ENCODE measurements around the gene SLC16A8. TPM values are rescaled to one million over a fixed set of nuclear protein-coding genes. Genes with fewer than 3 reads are reported as not detected.

SLC16A8 gene
- total and polyA plus RNA-seq, 2 of the 13 experiments (the other 11 are each of a cell fraction or from before 2014, with no cell fraction given), result not detected

DNA sequence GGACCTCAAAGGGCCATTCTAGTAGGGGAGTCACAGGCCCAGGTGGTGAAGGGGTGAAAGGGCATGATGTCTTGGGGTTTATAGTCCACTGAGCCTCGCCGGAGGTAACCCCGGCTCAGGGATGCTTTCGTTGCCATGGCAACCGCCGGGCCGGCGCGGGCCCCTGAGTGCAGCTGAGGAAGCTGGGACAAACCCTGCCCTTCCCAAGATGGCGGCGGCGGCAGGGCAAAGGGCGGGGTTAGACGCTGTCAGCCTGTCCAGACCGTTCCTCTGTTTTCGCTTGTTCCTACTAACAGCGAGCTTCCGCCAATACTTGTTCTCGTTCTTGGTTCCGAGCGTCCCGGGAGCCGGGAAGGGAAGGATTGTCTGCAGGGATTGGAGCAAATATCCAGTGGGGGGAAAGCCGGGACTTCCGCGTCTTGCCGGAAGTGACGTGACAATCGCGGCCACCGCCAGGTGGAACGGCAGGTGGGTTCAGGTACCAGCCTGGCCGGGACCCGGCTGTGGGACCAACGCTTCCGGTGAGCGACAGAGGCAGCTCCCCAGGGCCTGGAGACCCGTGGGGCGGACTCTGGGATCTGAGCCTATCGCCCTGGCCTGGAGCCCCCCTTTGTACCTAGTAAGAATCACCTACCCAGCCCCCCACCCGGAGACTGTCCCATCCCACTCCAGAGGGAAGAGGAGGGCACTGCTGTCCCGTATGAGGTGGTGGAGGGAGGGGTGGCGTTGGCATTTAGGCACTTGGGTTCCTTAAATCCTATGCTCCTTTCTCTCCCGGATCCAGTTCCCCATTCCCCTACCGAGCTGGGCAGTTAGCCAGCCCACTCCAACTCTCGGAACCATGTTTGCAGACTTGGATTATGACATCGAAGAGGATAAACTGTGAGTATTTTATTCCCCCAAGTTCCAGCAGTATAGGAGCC, 26.8 kb downstream of the SLC16A8 start, which contains the start of gene PICK1 (continued):
- TF ChIP-seq, protein P1, sequence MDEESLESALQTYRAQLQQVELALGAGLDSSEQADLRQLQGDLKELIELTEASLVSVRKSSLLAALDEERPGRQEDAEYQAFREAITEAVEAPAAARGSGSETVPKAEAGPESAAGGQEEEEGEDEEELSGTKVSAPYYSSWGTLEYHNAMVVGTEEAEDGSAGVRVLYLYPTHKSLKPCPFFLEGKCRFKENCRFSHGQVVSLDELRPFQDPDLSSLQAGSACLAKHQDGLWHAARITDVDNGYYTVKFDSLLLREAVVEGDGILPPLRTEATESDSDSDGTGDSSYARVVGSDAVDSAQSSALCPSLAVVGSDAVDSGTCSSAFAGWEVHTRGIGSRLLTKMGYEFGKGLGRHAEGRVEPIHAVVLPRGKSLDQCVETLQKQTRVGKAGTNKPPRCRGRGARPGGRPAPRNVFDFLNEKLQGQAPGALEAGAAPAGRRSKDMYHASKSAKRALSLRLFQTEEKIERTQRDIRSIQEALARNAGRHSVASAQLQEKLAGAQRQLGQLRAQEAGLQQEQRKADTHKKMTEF (CRISPR knock-in tag; IDR thresholded peaks at IDR 0.05), result peak; percentile 50; the same call in 1 of the 2 replicates

DNA sequence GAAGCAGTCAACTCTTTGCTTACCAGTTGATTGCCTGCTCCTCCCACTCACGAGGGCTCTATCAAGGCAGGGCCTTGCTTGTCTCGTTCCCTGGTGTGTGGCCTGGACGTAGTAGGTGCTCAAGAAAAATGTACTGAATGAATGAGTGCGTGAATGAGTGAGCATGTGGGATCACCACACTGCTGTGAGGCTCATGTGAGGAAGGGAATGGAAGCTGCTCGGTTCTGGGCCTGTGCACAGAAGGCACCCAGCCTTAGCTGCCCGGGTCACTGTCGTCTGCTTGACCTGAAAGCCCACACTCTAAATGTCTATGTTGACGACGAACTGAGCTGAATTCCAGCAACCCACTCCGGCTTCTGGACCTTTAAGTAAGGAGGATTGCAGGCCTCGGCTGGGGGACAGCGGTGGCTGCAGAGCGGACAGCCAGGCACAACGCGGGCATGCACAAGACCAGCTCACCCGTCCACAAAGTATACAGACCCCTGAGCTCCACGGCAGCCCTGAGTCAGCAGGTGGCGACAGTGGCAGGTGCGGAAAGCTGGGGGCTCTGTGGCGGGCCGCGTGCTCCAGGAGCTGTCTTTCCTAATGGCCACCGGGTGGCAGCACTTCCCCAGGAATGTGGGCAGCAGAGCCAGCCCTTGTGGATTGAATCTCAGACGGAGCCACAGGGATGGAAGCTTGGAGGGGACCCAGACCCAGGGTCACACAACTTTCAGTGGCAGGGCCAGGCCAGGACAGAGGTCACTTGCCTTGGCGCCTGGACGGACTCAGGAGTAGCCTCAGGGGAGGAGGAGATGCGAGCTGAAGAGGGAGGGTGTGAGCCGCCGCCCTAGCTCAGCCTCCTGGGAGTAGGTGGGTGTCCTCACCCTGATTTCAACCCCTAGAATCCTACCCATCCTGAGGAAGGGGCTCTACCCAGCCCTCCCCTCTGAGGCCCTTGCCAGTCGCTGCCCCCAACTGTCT, 31.8 kb downstream of the SLC16A8 start:
- 9% methylated on average over 24 of the region's 30 CpGs for WGBS (ENCODE audit: low lambda C conversion rate)
- H3K4me2 ChIP-seq (ENCODE audit: low read depth, low read length), result peak overlapping the region; percentile 87
- FAIRE-seq (peak; percentile 76), ATAC-seq (peak; percentile 89), DNase-seq (ENCODE audit: low spot score) (peak; percentile 84)
- no peaks in the 10 kb centered on the region for H3K36me3 ChIP-seq (replicated peaks in 1 of 2; ENCODE audit: control insufficient read depth in 1 of 2, insufficient read depth in 2 of 2, low read length in 2 of 2)
- no peaks in the 10 kb centered on the region for H3K79me2 ChIP-seq (ENCODE audit: insufficient read depth, low read length)
- ChIA-PET POLR2A (interaction anchor here (0.8 to 1.0 kb wide), 3 partner anchors 59 to 346 kb away, joined by 3 to 5 read pairs (median 4); partner anchors contain the start of gene BAIAP2L2), CTCF (ENCODE audit: low intra/inter-chr PET ratio, low total read pairs) (interaction anchor here (0.8 to 1.4 kb wide), 5 partner anchors 48 to 460 kb away, joined by 3 to 12 read pairs (median 4); no protein-coding TSS in a partner anchor)
- no peak overlapping the region for H3K27ac ChIP-seq (ENCODE audit: extremely low read length, insufficient read depth, low read length)
- H3K4me3 ChIP-seq (replicated peaks in 1 of 3; ENCODE audit: insufficient read depth in 1 of 3, low read depth in 2 of 3, low read length in 3 of 3), result peak overlapping the region in 2 of 3 experiments; percentile 27 to 57; a peak in 3 of 6 replicates
- peaks cover 43% of the 10 kb centered on the region for H3K4me1 ChIP-seq (ENCODE audit: insufficient read depth, low read length)
- H3K27me3 ChIP-seq (ENCODE audit: control insufficient read depth in 1 of 2, insufficient read depth in 2 of 2, low read length in 2 of 2), result peaks cover 2 to 22% of the 10 kb centered on the region in 2 experiments; a peak in 3 of 5 replicates
- H3K9me3 ChIP-seq (ENCODE audit: low read length), result no peaks in the 10 kb centered on the region
- intact Hi-C loops (cut with micrococcal nuclease; ENCODE audit: unreplicated experiment), result loop anchor here (2.0 to 10.0 kb wide), 4 partner anchors 55 to 460 kb away; no protein-coding TSS in a partner anchor
- H2AFZ ChIP-seq (ENCODE audit: low read length), result peak overlapping the region; percentile 24
- no TSS peak for BruUV-seq (replicated peaks)
- in situ Hi-C loops (cut with HindIII; ENCODE audit: extremely low pct_ligation_motif_present, low pct_unique_long_range_greater_than_20kb), result loop anchor here (10.0 kb wide), 2 partner anchors 303 to 463 kb away; no protein-coding TSS in a partner anchor
- H3K9ac ChIP-seq (ENCODE audit: insufficient read depth, low read depth, low read length), result peak overlapping the region; percentile 35; the same call in 1 of the 2 replicates
- H4K20me1 ChIP-seq (ENCODE audit: insufficient read depth, low read length), result no peaks in the 10 kb centered on the region
- peak; percentile 72; the same call in 1 of the 3 replicates for TF ChIP-seq MXI1 (IDR thresholded peaks at IDR 0.05; ENCODE audit: borderline replicate concordance, low read depth, low read length)
- no peak for TF ChIP-seq KDM1A (CRISPR knock-in tag; IDR thresholded peaks at IDR 0.05)
- TF ChIP-seq, protein P2, sequence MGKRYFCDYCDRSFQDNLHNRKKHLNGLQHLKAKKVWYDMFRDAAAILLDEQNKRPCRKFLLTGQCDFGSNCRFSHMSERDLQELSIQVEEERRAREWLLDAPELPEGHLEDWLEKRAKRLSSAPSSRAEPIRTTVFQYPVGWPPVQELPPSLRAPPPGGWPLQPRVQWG (CRISPR knock-in tag; IDR thresholded peaks at IDR 0.05; ENCODE audit: borderline replicate concordance, low read depth), result no peak
- peak; percentile 45; the same call in 1 of the 2 replicates for TF ChIP-seq ZNF451 (CRISPR knock-in tag; IDR thresholded peaks at IDR 0.05)
- no peak for TF ChIP-seq ZC3H4 (CRISPR knock-in tag; IDR thresholded peaks at IDR 0.05; ENCODE audit: borderline replicate concordance)
- TF ChIP-seq SATB2 (CRISPR knock-in tag; IDR thresholded peaks at IDR 0.05), result no peak
- TF ChIP-seq ZNF496 (CRISPR knock-in tag; IDR thresholded peaks at IDR 0.05; ENCODE audit: insufficient replicate concordance), result no peak
- TF ChIP-seq ZNF292 (CRISPR knock-in tag; IDR thresholded peaks at IDR 0.05; ENCODE audit: borderline replicate concordance, low read depth), result 0 out of 2 replicates have a peak, but pooled peaks have one; percentile 48
- peak; percentile 47; the same call in 1 of the 2 replicates for TF ChIP-seq BORCS8-MEF2B (CRISPR knock-in tag; IDR thresholded peaks at IDR 0.05)
- TF ChIP-seq ZNF326 (CRISPR knock-in tag; IDR thresholded peaks at IDR 0.05; ENCODE audit: borderline replicate concordance), result no peak
- TF ChIP-seq MTA1 (CRISPR knock-in tag; IDR thresholded peaks at IDR 0.05; ENCODE audit: borderline replicate concordance), result no peak
- TF ChIP-seq RNF2 (conservative IDR thresholded peaks at IDR 0.05; ENCODE audit: low read depth), result no peak; the same call in 1 of the 2 replicates
- TF ChIP-seq TOPORS (CRISPR knock-in tag; IDR thresholded peaks at IDR 0.05), result 0 out of 2 replicates have a peak, but pooled peaks have one; percentile 28
- TF ChIP-seq SMC3 (IDR thresholded peaks at IDR 0.05; ENCODE audit: low read length), result peak; percentile 67
- no peak for TF ChIP-seq FOXP1 (IDR thresholded peaks at IDR 0.05)
- no peak for TF ChIP-seq FOXP1 (CRISPR knock-in tag; IDR thresholded peaks at IDR 0.05)
